Left ventricle myocardium inferior (tissue), 1 donor: ENCODE measurements around the gene TEX14. TPM values are rescaled to one million over a fixed set of nuclear protein-coding genes. Genes with fewer than 3 reads are reported as not detected.

Experiments
- DNase-seq: peaks from one replicate; pipeline ENCODE4 v3.0.0-alpha.2; 2020
- H3K27ac ChIP-seq: fragments of 200-600 bp; replicated peaks from 2 replicates; pipeline ENCODE4 v1.8.0; 2021
- H3K27me3 ChIP-seq: fragments of 200-600 bp; 2 replicates; pipeline ENCODE4 v1.8.0; 2021; ENCODE audit warnings: low read depth
- H3K36me3 ChIP-seq: fragments of 200-600 bp; 2 replicates; pipeline ENCODE4 v1.8.0; 2021
- H3K4me1 ChIP-seq: fragments of 200-600 bp; 2 replicates; pipeline ENCODE4 v1.8.0; 2021
- H3K4me3 ChIP-seq: fragments of 200-600 bp; 2 replicates; pipeline ENCODE4 v1.8.0; 2021; ENCODE audit warnings: mild to moderate bottlenecking, moderate library complexity
- H3K9me3 ChIP-seq: fragments of 200-600 bp; replicated peaks from 2 replicates; pipeline ENCODE4 v1.8.0; 2021
- intact Hi-C: fragments of 100-400 bp; cut with micrococcal nuclease; formaldehyde crosslinking; loops from one replicate; pipeline ENCODE4 v1.11.0; 2022
- total RNA-seq: library from RNA; stranded (reverse); fragmentation: NEBNext Ultra II Directional; extraction: Animal tissue kit (Norgen Biotek cat#: 25700); gene quantifications from one replicate; pipeline ENCODE4 v1.2.1, GENCODE V29; 2021
- TF ChIP-seq, protein P1 (sequence below): fragments of 200-600 bp; IDR thresholded peaks from 2 replicates; pipeline ENCODE4 v1.8.0; 2021; ENCODE audit warnings: antibody characterized with exemption, mild to moderate bottlenecking, borderline replicate concordance
- donor health status: DM: no; HTN: yes; CAD: no; lungs with severe emphysema.

Gene TEX14
- total RNA-seq, 1 donor from 2014 or later: 0.19 TPM

DNA sequence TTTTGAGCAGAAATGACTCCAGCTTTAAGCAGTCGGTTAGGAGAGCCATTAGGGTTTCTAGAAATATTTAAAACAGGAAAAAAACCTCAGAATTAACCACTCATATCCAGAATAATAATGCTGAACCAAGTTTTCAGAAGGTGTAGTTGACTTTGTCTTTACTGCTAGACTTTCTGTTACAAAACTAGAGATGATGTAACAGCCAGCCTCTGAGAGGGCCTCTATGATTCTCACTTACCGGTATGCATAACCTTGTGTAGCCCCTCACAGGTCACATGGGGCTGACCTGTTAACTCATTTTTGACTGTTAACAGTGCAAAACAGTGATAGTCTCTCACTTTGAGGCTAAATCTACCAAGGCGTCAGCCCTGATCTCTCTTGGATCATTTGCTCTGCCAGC, 74.3 kb downstream of the TEX14 start:
- DNase-seq: no peak
- H3K9me3 ChIP-seq: no peaks in the 10 kb centered on the region
- TF ChIP-seq, protein P1, sequence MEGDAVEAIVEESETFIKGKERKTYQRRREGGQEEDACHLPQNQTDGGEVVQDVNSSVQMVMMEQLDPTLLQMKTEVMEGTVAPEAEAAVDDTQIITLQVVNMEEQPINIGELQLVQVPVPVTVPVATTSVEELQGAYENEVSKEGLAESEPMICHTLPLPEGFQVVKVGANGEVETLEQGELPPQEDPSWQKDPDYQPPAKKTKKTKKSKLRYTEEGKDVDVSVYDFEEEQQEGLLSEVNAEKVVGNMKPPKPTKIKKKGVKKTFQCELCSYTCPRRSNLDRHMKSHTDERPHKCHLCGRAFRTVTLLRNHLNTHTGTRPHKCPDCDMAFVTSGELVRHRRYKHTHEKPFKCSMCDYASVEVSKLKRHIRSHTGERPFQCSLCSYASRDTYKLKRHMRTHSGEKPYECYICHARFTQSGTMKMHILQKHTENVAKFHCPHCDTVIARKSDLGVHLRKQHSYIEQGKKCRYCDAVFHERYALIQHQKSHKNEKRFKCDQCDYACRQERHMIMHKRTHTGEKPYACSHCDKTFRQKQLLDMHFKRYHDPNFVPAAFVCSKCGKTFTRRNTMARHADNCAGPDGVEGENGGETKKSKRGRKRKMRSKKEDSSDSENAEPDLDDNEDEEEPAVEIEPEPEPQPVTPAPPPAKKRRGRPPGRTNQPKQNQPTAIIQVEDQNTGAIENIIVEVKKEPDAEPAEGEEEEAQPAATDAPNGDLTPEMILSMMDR: no peak
- intact Hi-C loops: no loop called here
- H3K4me1 ChIP-seq: no peaks in the 10 kb centered on the region
- H3K27ac ChIP-seq: no peak overlapping the region
- H3K27me3 ChIP-seq: no peaks in the 10 kb centered on the region
- no peak overlapping the region for H3K4me3 ChIP-seq
- H3K36me3 ChIP-seq: no peaks in the 10 kb centered on the region

DNA sequence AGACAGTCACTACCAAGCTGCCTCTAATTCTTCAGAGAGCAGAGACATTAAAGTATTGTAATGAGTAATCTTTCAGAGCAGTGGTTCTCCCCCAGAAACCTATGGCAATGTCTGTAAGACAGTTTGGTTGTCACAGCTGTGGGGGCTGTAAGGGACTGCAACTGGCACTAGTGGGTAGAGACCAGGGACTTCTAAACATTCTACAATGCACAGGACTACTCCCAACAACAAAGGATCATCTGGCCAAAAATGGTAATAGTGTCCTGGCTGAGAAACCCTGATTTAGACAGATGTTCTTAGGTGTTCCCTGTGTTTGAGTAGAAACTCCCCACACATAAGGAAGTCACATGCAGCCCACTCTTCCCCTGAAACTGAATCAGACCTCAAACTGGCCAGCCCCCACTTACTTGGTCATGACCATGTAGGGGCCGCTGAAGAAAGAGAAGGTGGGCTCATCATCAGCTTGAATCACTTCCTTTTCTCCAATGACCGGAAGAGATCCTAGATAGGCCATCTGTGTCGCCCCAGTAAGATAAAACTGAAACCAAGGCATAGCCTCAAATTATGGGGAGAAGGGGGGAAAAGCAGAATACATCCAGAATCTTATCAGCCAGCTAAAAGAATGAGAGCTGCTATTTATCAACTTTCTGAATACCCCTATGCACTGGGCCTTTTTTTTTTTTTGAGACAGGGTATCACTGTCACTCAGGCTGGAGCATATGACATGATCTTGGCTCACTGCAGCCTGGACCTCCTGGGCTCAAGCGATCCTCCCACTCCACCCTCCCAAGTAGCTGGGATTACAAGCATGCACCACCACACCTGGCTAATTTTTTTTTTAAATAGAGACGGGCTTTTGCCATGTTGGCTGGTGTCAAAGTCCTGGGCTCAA, 75.8 kb downstream of the TEX14 start:
- no peak overlapping the region for H3K4me3 ChIP-seq
- TF ChIP-seq, protein P1: no peak
- no peak for DNase-seq
- H3K36me3 ChIP-seq: no peaks in the 10 kb centered on the region
- intact Hi-C loops: no loop called here
- no peak overlapping the region for H3K27ac ChIP-seq
- no peaks in the 10 kb centered on the region for H3K4me1 ChIP-seq
- H3K27me3 ChIP-seq: no peaks in the 10 kb centered on the region
- H3K9me3 ChIP-seq: no peaks in the 10 kb centered on the region

DNA sequence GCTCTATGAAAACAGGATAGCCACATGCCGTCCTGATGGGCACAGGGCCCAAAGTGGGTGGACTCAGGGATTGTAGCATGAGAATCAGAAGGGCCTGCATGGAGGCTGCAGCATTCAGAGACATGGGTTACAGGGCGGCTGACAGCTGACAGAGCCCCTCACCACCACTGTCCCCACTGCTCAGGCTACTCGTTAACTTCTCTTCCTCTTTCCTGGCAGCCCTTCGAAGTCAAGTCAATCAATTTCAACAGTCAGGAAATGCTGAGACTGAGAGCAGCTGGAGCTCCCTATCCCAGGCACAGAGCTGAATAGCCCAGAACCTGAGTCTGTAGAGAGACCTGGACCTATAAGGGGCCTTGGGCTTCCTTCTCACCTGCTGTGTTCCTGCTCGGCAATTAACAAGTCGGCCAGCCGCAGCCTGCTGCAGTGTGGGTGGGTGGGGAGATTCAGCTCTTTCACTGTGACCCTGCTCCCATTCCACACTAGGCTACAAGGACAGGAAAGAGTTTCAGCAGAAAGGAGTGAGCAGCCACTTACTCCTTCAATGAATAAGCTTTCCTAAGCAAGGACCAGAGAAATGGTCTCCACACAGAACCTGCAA, 76.9 kb downstream of the TEX14 start:
- DNase-seq: no peak
- intact Hi-C loops: no loop called here
- no peak overlapping the region for H3K27ac ChIP-seq
- TF ChIP-seq, protein P1: no peak
- no peaks in the 10 kb centered on the region for H3K36me3 ChIP-seq
- H3K4me3 ChIP-seq: no peak overlapping the region
- H3K27me3 ChIP-seq: no peaks in the 10 kb centered on the region
- H3K4me1 ChIP-seq: no peaks in the 10 kb centered on the region
- H3K9me3 ChIP-seq: no peaks in the 10 kb centered on the region

DNA sequence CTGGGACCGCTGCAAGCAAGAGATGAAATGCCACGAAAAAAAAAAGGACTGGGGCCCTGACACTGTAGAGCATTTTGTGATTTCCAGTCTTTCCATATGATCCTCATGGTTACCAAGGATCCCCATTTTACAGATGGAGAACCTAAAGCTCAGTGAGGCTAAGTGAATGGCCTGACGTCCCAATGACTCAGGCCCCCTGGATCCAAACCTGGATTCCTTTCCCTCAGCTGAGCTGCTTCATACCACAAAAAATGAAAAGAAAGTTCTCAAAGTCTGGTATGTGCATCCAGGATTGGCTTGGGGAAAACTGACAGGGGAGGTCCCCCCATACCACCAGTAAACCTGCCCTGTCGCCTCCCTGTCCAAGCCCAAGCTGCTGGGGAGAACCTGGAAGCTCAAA, 80.5 kb downstream of the TEX14 start:
- intact Hi-C loops: no loop called here
- no peak for DNase-seq
- Histone ChIP-seq H3K4me3 (no peak overlapping the region), H3K27ac (no peak overlapping the region), H3K36me3 (no peaks in the 10 kb centered on the region), H3K9me3 (no peaks in the 10 kb centered on the region), H3K4me1 (peaks cover 8% of the 10 kb centered on the region), H3K27me3 (no peaks in the 10 kb centered on the region)
- TF ChIP-seq, protein P1: no peak

DNA sequence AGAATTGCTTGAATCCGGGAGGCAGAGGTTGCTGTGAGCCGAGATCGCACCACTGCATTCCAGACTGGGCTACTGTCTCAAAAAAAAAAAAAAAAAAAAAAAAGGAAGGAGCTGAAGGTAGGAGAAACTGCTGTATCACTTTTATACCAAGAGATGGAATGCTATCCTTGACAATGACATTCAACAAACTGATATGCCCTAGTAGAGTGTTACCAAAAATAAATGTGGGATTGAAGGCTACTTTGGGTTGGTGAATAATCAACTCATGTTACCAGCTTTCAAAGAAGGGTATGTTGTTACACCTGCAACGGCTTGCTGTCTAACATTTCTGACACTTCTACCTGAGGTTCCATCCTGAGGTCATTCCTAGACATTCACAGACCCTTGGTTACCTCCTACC, 84.9 kb downstream of the TEX14 start:
- H3K27me3 ChIP-seq: no peaks in the 10 kb centered on the region
- no peak for DNase-seq
- no peaks in the 10 kb centered on the region for H3K9me3 ChIP-seq
- H3K36me3 ChIP-seq: no peaks in the 10 kb centered on the region
- intact Hi-C loops: no loop called here
- TF ChIP-seq, protein P1: no peak
- no peak overlapping the region for H3K4me3 ChIP-seq
- peaks cover 10% of the 10 kb centered on the region for H3K4me1 ChIP-seq
- H3K27ac ChIP-seq: no peak overlapping the region
